Measurements from ENCODE around the gene TBX18.

TBX18 gene

DNA sequence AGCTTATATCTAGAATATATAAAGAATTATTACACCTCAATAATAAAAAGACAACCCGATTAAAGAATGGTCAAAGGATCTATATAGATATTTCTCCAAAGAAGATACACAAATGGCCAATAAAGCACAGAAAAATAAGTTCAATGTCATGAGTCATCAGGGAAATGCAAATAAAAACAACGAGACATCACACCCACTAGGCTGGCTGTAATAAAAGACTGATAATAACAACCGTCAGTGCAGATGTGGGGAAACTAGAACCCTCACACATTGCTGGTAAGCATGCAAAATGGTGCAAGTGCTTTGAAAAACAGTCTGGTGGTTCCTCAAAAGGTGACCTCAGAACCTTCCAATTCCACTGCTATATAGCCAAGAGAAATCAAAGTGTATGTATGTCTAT is 33.0 kb downstream of the TBX18 start:
- no peak for DNase-seq (ENCODE audit: extremely low read depth, insufficient read length)

DNA sequence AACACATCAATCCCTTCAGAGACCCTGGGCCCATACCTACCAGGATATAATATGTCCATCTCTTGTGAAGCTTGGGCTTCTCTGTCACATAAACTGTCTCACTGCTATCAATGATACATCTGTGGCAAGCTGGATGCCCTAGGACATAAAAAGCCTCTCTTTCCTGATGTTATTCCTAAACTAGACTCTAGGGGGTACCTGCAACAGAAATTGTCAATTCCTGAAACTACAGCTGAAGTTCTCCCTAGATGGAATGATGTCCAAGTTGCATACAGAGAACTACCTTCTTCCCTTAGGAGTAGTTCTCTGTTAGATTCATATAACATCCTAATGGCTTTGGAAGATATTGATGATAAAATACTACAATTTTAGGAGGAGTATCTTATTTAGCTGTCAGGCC is 35.8 kb downstream of the TBX18 start:
- Histone ChIP-seq H3K36me3 (ENCODE audit: control insufficient read depth, insufficient read depth, low read length) (no peaks in the 10 kb centered on the region), H3K4me3 (replicated peaks; ENCODE audit: low read depth, low read length) (no peak overlapping the region), H3K27me3 (replicated peaks; ENCODE audit: control insufficient read depth, insufficient read depth, low read length) (no peaks in the 10 kb centered on the region)
- TF ChIP-seq, protein P1, sequence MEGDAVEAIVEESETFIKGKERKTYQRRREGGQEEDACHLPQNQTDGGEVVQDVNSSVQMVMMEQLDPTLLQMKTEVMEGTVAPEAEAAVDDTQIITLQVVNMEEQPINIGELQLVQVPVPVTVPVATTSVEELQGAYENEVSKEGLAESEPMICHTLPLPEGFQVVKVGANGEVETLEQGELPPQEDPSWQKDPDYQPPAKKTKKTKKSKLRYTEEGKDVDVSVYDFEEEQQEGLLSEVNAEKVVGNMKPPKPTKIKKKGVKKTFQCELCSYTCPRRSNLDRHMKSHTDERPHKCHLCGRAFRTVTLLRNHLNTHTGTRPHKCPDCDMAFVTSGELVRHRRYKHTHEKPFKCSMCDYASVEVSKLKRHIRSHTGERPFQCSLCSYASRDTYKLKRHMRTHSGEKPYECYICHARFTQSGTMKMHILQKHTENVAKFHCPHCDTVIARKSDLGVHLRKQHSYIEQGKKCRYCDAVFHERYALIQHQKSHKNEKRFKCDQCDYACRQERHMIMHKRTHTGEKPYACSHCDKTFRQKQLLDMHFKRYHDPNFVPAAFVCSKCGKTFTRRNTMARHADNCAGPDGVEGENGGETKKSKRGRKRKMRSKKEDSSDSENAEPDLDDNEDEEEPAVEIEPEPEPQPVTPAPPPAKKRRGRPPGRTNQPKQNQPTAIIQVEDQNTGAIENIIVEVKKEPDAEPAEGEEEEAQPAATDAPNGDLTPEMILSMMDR (IDR thresholded peaks at IDR 0.05; ENCODE audit: insufficient read depth, low read length, poor library complexity, severe bottlenecking) = peak; percentile 40
- no peak for DNase-seq (ENCODE audit: extremely low read depth, insufficient read length)

More for the DNA sequence above, 33.0 kb downstream of the TBX18 start:
- H3K27me3 ChIP-seq (replicated peaks; ENCODE audit: control insufficient read depth, insufficient read depth, low read length) = no peaks in the 10 kb centered on the region
- H3K36me3 ChIP-seq (ENCODE audit: control insufficient read depth, insufficient read depth, low read length) = no peaks in the 10 kb centered on the region
- TF ChIP-seq, protein P1 (IDR thresholded peaks at IDR 0.05; ENCODE audit: insufficient read depth, low read length, poor library complexity, severe bottlenecking) = no peak
- H3K4me3 ChIP-seq (replicated peaks; ENCODE audit: low read depth, low read length) = no peak overlapping the region

DNA sequence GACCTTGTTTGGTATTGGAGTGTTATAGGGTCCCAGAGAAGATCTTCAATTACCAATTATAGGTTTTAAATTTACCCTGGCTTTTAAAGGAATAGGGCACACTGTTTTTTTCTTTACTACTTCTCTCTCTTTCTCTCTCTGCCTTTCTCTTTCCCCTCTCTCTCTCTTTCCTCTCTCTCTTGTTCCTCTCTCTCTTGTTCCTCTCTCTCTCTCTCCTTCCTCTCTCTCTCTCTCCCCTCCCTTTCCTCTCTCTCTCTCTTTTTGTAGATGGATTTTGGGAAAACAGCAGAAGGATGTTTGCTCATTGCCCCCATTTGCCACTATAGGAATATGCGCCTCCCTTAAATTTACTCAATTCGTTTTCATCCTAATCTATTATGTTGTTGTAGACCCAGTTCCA is 45.2 kb downstream of the TBX18 start:
- Histone ChIP-seq H3K4me3 (replicated peaks; ENCODE audit: low read depth, low read length) (no peak overlapping the region), H3K27me3 (replicated peaks; ENCODE audit: control insufficient read depth, insufficient read depth, low read length) (no peaks in the 10 kb centered on the region), H3K36me3 (ENCODE audit: control insufficient read depth, insufficient read depth, low read length) (no peaks in the 10 kb centered on the region)
- TF ChIP-seq, protein P1 (IDR thresholded peaks at IDR 0.05; ENCODE audit: insufficient read depth, low read length, poor library complexity, severe bottlenecking) = no peak
- DNase-seq (ENCODE audit: extremely low read depth, insufficient read length) = no peak

DNA sequence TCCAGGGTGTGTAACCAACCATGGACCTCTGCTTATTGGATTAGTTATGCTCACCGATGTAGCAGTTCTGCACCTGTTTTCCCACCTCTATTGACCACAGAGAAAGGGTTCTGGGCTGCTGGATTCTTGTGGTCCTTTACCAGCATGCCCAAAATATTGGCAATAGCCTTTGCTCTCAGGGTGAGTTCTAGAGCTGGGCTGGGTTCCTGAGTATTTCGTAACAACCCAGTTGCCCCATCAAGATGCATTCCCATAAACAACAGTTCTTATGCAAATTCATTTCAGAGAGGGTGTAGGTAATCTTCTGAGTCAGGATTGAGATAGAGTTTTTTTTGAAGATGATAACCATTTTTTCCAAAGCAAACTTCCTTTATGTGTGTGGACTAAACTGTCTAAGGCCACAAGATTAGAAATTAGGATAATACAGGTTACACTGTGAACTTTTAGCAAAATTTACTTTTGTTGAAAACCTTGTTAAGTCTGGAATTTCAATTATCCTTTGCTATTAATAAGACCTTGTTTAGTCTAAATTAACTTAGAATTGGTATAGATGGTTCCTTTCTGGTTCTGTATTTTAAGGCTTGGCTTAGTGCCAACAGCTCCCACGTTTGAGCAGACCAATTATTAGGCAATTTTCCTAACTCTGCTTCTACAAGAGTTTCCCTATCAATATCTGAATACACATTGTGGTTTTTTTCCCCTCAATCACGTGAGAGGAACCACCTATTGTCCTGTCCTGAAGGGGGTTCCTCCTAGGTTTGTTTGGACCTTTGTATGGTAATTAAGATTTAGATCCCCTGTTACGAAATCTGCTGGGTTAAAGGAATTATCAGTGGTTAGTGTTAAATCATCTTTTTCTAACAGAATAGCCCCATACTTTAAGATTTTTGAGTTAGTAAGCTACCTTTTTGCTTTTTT is 46.1 kb downstream of the TBX18 start:
- Histone ChIP-seq H3K4me3 (replicated peaks; ENCODE audit: low read depth, low read length) (no peak overlapping the region), H3K27me3 (replicated peaks; ENCODE audit: control insufficient read depth, insufficient read depth, low read length) (no peaks in the 10 kb centered on the region), H3K36me3 (ENCODE audit: control insufficient read depth, insufficient read depth, low read length) (no peaks in the 10 kb centered on the region)
- no peak for DNase-seq (ENCODE audit: extremely low read depth, insufficient read length)
- TF ChIP-seq, protein P1 (IDR thresholded peaks at IDR 0.05; ENCODE audit: insufficient read depth, low read length, poor library complexity, severe bottlenecking) = no peak

DNA sequence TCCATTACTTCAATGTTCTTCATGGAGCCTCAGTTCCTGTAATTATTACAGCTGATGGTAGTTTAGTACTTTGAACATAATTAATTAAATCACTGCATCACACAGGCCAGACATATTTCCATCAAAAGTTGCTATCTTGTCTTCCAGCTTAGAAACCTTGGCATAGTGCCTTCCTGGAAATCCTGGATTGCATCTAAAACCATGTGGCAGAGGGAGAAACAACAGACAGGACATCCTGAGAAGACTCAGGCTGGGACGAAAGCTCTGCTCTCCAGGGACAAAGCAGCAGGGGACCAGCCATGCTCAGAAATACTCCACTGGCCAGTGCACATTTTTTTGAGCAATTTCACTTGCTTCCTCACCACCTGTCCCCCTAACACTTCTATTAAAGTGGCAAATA is 55.3 kb downstream of the TBX18 start:
- Histone ChIP-seq H3K36me3 (ENCODE audit: control insufficient read depth, insufficient read depth, low read length) (no peaks in the 10 kb centered on the region), H3K4me3 (replicated peaks; ENCODE audit: low read depth, low read length) (no peak overlapping the region), H3K27me3 (replicated peaks; ENCODE audit: control insufficient read depth, insufficient read depth, low read length) (no peaks in the 10 kb centered on the region)
- DNase-seq (ENCODE audit: extremely low read depth, insufficient read length) = no peak
- TF ChIP-seq, protein P1 (IDR thresholded peaks at IDR 0.05; ENCODE audit: insufficient read depth, low read length, poor library complexity, severe bottlenecking) = no peak

Measured in GM06990 (cell line).